Left renal cortex interstitium (tissue), 4 donors: ENCODE results near the gene RARB. TPM values are rescaled to one million over a fixed set of nuclear protein-coding genes. Genes with fewer than 3 reads are reported as not detected.
A peak's percentile ranks its signal among the peaks of the same experiment; 100 is the strongest.

Experiments used
- DNase-seq, 4 donors: peaks; one replicate each; pipeline ENCODE4 v3.0.0-alpha.2; 2013; ENCODE audit warnings: low read depth in 4 of 4, low spot score in 2 of 4, missing footprints in 1 of 4
- polyA plus RNA-seq, 4 donors: library from polyadenylated mRNA; unstranded; fragments of 120-200 nt; gene quantifications; one replicate each; pipeline ENCODE4 v1.2.1, GENCODE V29; 2013; ENCODE audit not compliant: insufficient read length in 4 of 4

RARB gene
- polyA plus RNA-seq, 4 donors: 44.0 to 63.0 (median 51.8) TPM

DNA sequence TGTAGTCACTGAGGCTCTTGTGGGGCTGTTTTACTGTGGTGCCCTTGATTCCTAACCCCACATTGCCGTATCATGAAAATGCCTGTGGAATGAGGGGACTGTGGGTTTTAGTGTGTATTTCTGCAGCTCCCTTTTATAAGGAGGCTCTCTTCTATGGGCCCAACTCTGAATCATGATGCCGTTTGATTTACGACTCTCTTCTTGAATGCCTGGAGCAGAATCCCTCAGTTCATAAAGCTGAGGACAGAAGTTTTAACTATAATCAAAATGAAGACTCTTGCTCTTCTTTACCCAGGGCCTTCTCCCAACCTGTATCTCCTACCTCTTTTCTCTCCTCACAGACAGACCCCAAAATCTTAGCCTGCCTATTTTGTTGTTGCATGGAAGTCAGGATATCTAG, 109.5 kb downstream of the RARB start:
- DNase-seq: no peak

DNA sequence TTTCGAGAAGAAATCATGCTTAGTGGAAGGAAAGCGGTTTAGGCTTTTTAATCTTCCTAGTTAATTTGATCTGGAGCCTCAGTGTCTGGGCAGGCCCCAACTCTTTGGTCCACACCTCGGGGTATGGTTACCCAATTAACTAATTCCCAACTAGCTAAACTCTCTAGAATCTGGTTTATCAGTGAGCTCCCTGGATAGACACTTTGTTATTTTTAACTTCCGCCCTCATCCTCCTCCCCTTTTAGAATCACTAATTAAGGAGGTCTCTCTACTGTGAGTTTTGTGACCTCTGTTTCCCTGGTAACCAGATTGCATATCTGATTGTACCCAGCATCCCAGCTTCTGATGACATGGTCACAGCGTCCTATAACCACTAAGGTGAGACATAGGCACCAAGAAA, 112.2 kb downstream of the RARB start:
- DNase-seq: no peak

- no peak for DNase-seq
These were observed 114.5 kb downstream of the RARB start for GRCh38 chr3:25542492-25543039.

DNA sequence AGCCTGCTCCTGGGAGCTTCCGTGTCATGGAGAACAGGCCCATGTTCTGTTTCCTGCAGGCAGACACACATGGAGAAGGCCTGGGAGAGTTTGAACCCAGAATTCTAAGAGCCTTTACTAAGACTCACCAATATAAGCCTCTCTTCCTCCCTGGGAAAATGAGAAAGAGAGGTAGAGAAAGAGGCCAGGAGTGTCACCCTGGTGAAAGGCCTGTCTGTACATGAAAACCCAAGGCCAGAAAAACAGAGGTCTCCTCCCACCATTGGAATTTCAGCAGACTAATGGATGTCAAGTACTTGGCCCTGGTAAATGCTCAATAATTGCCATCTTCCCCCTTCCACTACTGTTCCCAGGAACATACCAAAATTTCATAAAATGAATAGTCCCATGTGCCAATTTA, 119.0 kb downstream of the RARB start:
- DNase-seq: no peak

- no peak for DNase-seq
These were observed 120.0 kb downstream of the RARB start for GRCh38 chr3:25547943-25548674.

DNA sequence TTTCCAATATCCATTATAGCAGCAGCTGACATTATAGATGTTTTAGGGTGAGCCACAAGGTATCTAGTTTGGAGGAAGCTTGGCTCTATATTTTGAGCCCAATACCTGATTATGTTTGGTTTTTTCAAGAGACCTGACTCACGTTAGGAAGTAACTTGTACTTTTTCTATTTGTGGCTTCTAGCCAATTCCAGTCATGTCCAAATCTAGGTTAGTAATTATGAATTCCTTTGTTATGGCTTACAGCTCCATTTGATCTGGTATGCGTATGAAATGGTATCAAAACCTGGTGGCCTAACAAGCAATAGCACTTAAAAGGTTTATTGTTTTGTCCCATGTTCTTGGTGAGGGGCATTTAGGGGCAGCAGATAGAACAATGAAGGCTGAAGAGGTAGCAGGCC, 120.8 kb downstream of the RARB start:
- no peak for DNase-seq

DNA sequence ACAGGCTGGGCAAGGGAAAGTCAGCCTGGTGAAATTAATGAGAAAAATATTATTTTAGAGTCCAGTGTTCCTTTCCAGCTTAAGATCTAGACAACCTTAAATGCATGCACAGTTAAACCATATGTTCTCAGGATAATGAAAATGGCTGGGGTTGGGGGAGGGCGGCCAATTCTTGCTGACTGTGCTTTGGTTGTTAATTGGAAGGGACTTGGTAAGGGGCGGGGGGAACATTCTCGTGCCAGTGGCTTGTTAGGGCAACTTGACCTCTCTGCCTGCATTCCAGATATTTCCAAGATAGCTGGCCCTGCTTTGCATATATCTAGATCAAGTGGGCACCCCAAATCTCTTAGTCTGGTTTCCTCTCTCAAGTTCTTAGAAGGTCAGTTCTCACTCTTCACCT, 124.2 kb downstream of the RARB start:
- DNase-seq: no peak

GRCh38 chr3:25554376-25554775, 126.3 kb downstream of the RARB start:
- DNase-seq: no peak

DNA sequence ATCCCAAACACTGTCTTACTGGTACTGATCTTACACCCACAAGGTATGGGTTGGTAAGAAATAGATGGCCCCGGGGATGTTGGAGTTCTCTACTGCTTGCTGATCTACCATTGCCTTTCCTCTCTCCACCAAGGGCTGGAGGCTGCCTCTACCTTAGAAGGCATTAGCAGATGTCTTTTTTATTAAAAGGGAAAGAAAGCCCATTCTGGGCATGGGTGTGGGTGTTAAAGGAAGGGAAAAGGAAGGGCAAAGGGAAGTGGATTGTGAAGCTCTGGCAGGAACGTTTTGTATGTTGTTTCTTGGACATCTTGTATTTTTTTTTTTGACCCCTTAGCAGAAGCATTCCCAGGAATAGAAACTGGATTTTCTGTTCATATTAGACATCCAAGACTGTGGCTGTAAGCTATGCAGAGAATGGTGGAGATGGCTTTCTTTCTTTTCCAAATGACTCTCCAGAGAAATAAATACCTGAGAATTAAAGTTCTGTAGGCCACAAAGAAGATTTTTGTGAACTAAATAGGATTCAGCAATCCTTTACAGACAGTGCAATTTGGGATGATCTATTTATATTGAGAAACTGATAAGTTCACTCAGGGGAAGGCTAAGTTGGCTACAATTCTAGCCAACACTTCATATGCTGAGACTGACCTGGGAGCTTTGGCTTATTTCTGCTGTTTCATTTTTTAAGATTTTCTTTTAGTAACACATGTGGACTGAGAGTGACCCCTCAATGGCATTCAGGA, 127.8 kb downstream of the RARB start:
- DNase-seq: no peak

DNA sequence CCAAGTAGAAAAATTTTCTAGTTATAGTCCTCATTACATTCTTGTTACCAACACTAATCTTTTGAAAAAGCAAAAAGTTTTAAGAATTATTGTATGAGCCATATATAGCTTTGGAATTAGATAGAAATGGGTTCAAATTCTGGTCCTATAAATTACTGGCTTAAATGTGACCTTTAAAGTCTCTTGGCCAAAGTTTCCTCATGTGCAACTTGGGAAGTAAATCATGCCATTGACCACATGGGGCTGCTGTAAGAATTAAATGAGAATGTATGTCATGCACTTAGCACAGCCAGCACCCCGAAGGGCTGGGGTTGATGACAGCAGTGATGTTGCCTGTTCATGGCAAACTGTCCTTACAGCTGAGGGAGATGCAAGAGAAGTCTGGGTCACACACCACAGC, 128.4 kb downstream of the RARB start:
- no peak for DNase-seq

DNA sequence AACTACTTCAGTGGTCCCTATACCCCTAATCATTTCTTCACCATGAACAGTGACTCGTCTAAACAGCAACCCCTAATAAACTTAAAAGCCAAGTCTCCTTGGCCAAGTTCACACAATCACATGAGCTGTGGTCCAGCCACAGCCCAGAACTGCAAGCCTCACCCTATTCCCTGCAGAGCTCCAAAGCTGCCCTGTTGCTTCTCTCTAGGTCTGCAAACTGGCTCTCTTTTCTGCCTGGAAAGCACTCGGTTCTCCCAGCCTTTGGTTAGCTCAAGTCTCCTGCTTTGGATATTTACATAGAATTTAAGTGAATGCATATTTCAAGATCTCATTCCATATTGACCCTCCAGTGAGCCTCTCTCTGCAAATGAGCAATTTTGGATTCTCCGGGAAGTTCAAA, 129.6 kb downstream of the RARB start:
- DNase-seq: no peak

DNA sequence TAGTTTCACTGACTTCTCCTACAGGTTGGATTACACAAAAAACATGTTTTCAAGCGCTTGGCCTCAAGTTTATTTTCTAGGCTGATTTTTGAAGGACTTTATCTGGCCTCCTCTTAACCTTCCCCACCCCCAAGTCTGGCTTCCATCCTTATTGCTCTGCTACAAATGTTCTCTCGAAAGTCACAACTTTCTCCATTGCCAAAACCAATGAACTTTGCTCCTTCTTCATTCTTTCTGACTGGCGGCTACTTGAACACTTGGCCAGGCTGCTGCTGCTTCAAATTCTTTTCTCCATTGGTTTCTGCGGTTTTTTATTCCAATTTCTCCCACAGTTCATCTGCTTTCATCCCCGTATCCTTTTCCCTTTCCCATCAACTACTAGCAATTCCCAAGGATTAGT, 130.1 kb downstream of the RARB start:
- DNase-seq: peak in 1 of 4 donors; percentile 59

DNA sequence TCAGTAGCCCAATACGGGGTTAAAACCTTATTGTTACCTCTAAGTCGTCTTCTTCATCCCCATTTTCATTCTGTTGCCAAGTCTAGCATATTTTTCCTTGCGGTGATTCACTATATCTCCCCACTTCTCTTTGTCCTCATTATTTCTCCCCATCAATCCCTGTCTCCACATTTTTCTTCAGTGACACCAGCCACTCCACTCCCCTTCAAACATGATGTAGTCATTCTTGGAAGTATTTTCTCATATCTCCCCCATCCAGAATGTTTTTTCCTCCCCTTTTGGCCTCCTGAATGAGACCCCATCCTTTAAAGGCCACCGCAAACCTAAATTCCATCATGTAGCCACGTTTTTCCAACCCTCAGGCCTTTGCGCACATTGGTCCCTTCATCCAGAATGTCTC, 130.7 kb downstream of the RARB start:
- DNase-seq: no peak

- no peak for DNase-seq
These were observed 135.5 kb downstream of the RARB start for GRCh38 chr3:25563601-25564000.

- DNase-seq: no peak
These were observed 136.0 kb downstream of the RARB start for GRCh38 chr3:25564075-25564474.

DNA sequence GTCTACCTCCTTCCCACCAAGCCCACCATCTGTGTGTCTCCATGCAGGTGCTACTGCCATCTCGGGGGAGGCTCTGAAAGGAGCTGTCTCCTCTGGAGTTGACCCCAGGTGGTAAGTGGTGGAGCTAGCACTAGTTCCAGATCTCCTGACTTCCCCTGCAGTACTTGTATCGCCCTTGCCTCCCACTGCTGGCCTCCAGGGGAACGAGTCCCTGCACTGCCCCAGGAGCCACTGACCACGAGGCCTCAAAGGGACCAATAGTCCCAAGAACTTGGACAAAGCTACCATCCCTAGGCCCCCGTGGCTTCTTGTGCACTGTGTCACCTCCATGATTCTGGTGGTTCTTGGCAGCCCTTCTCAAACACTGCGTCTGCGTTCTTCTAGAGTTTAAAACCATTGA, 137.7 kb downstream of the RARB start:
- DNase-seq: no peak

GRCh38 chr3:25566358-25566920, 138.4 kb downstream of the RARB start:
- no peak for DNase-seq

DNA sequence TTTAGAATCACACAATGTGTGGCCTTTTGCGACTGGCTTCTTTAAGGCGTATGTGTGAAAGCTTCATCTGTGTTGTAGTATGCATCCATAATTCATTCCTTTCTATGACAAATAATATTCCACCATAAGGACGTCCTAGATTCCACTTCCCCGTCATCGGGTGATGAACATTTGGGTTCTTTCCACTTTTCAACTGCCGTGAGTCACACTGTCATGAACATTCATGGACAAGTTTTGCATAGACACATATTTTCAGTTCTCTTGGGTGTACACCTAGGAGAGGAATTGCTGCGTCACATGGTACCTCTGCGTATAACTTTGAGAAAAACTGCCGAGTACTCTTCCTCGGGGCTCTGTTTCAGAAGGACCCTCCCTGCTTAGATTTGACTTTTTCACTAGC, 139.3 kb downstream of the RARB start:
- DNase-seq: no peak

DNA sequence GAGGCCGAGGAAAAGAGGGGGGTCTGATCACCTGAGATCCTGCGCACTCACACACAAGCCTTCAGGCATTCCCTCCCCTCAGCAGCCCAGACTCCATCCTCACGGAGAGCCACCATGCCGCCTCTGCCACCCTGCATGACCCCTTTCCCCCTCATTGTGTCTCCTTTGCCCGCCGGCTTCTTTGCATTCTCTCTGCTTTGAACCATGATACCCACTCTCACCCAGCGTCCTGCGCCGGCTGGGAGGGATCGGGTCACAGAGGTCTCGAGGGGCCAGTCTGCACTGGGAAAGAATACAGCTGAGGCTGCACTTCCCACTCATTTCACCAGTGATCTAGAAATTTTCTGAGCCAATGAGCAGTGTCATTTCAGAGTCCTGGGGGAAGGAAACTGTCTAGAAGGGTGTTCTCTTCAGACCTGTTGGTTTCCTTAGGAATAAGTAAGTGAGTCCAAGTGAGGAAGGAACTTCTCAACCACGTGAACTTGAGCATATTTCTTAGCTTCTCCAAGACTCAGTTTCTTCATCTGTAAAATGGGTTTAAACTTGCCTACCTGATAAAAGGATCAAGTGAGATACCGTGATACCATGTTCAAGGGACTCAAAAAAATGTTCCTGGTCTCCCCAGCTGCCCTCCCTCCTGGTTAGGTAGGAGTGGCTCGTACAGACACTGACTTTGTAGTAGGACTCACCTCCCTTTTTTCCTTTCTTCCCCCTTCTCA, 139.9 kb downstream of the RARB start:
- no peak for DNase-seq

DNA sequence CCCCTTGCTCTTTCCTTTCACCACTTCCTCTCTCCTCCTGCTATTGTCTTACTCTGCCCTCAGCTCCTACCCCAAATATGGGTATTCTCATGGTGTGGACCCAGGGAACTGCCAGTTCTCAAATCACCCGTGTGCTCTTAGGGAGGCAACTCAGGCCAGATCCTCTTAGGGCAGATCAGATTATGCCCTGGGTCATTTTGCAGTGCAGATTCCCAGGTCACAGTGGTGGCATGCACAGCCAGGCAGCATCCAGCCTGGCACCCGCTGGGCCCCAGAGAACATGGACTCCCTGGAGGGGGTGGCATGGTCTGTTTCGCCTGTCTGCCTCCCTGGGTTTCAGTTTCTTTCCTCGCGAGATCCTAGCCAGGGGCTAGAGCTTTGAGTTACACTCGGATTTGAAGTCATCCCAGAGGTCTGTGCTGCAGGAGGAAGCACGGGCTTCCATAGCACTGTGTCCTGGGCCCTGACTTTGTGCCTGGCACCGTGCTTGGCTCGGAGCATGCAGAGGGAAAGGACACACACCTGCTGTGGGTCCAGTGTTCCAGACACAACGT, 140.5 kb downstream of the RARB start:
- DNase-seq: no peak

- DNase-seq: no peak
These were observed 143.2 kb downstream of the RARB start for GRCh38 chr3:25571285-25571684.
